HL-60/S4 treated with phorbol 12-myristate 13-acetate at 8.2 ng/mL for 4 days and 3 days (cell line): Measurements from ENCODE around the gene TRIM22.

ENCODE experiments used
- in situ Hi-C: fragments of 300-500 bp; cut with MboI; formaldehyde crosslinking; loops from 2 replicates; pipeline ENCODE4 v1.15.0; 2022; ENCODE audit warnings: low sequenced_read_pairs

TRIM22 gene

GRCh38 chr11:5737670-5738392 lies 48.2 kb downstream of the TRIM22 start:
- in situ Hi-C loops: no loop called here

GRCh38 chr11:5738431-5738830 lies 48.8 kb downstream of the TRIM22 start:
- in situ Hi-C loops: no loop called here

DNA sequence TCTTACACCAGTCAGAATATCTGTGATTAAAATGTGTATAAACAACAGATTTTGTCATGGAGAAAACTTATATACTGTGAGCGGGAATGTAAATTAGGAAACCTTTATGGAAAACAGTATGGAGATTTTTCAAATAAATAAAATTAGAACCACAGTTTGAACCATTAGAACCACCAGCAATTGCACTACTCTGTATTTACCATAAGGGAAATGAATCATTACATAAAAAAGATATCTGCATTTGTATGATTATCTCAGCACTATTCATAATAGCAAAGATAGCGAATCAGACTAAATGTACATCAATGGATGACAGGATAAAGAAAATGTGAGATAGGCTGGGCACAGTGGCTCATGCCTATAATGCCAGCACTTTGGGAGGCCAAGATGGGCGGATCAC lies 57.0 kb downstream of the TRIM22 start:
- in situ Hi-C loops: no loop called here

DNA sequence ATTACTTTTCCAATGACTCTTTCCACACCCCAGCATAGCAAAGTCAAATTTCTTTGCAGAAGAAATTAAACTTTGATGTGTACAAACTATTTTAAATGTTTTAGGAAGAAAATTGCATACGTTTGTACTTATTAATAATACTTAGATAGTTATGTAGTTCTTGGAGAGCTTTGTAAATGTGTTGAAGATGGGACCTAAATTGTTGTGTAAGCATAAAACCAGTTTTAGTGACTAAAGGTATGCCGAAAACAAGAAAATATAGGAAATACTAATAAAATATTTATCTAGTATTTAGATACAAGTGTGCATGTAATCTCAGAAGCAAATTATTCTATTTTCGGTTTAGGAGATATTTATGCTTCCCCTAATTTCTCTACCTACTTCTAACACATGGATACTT lies 60.2 kb downstream of the TRIM22 start:
- in situ Hi-C loops: no loop called here

DNA sequence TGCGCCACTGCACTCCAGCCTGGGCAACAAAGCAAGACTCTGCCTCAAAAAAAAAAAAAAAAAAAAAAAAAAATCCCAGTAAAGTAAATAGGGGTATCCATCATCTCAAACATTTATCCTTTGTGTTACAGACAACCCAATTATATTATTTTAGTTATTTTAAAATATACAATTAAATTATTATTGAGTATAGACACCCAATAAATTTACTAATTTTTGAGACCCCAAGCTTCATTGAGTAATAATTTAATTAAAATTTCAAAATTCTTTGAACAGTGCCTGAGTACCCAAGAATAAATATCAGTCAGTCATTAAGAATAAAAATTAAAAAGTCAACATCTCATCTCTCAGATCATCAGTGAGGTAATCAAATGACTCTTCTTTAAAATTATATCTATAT lies 64.4 kb downstream of the TRIM22 start, which contains the start of gene OR52N4:
Gene OR52N4 (plus strand): TSS at position 301 of the 400 bp plus-strand sequence. CDS start 498 bp downstream, outside the sequence.
- in situ Hi-C loops: no loop called here
